NCI-H345 treated with DMSO at 0.1 percent for 48 hours (cell line): ENCODE data around the gene MRPS12.
"Not testable (repeated sequence)": the region's sequence is repeated elsewhere in the genome, so short reads cannot be mapped to it uniquely, and the experiment has no call there.

Source experiments
- DNase-seq: peaks from one replicate; lab custom pipeline; 2025; ENCODE audit not compliant: unreplicated experiment; lab: John Stamatoyannopoulos, UW

The MRPS12 gene

GRCh38 chr19:38930776-38931520 lies at the start of gene MRPS12:
TSS of gene MRPS12 (plus strand) at chr19:38930944. CDS start at chr19:38931295, 351 bp downstream.
- peak; percentile 100 for DNase-seq

GRCh38 chr19:38883286-38883685 lies 47.5 kb upstream of the MRPS12 start:
- DNase-seq: no peak

GRCh38 chr19:38884691-38885090 lies 46.1 kb upstream of the MRPS12 start:
- not testable (repeated sequence) for DNase-seq

GRCh38 chr19:38888876-38889275 lies 41.9 kb upstream of the MRPS12 start:
- no peak for DNase-seq

GRCh38 chr19:38889803-38890202 lies 40.9 kb upstream of the MRPS12 start:
- DNase-seq: no peak

GRCh38 chr19:38890686-38891085 lies 40.1 kb upstream of the MRPS12 start:
- no peak for DNase-seq

GRCh38 chr19:38891771-38892170 lies 39.0 kb upstream of the MRPS12 start:
- DNase-seq: no peak

GRCh38 chr19:38892841-38893240 lies 37.9 kb upstream of the MRPS12 start:
- no peak for DNase-seq

- no peak for DNase-seq
Observed at GRCh38 chr19:38893341-38893771, 37.4 kb upstream of the MRPS12 start.

GRCh38 chr19:38894968-38895367 lies 35.8 kb upstream of the MRPS12 start:
- no peak for DNase-seq

- DNase-seq: no peak
Observed at GRCh38 chr19:38898788-38899446, 31.8 kb upstream of the MRPS12 start.

- DNase-seq: peak; percentile 100
Observed at GRCh38 chr19:38899447-38900201, 31.1 kb upstream of the MRPS12 start, which contains the start of the genes NFKBIB and SIRT2. TSS of gene NFKBIB (plus strand) at chr19:38899969. CDS start at chr19:38900033, 64 bp downstream. TSS of gene SIRT2 (minus strand) at chr19:38899618. CDS start at chr19:38899521, 97 bp downstream.

GRCh38 chr19:38900202-38900629 lies 30.5 kb upstream of the MRPS12 start:
- DNase-seq: peak; percentile 95

- no peak for DNase-seq
Observed at GRCh38 chr19:38900743-38901190, 30.0 kb upstream of the MRPS12 start.

- DNase-seq: no peak
Observed at GRCh38 chr19:38901683-38902082, 29.1 kb upstream of the MRPS12 start.

GRCh38 chr19:38904581-38905539 lies 25.9 kb upstream of the MRPS12 start:
- DNase-seq: no peak

GRCh38 chr19:38905620-38906019 lies 25.1 kb upstream of the MRPS12 start:
- no peak for DNase-seq

GRCh38 chr19:38907227-38907626 lies 23.5 kb upstream of the MRPS12 start:
- no peak for DNase-seq

- DNase-seq: no peak
Observed at GRCh38 chr19:38907670-38908069, 23.1 kb upstream of the MRPS12 start.

- no peak for DNase-seq
Observed at GRCh38 chr19:38908911-38909310, 21.8 kb upstream of the MRPS12 start.
